Measurements from ENCODE around the gene SNRNP25.

The SNRNP25 gene

GRCh38 chr16:63998-64913 is 10.6 kb downstream of the SNRNP25 start:
- CTCF ChIA-PET, result interaction anchor here (0.6 to 9.2 kb wide), 4 partner anchors 11 to 44 kb away, joined by 3 to 130 read pairs (median 5); no protein-coding TSS in a partner anchor
- TF ChIP-seq LEF1 (IDR thresholded peaks at IDR 0.05; ENCODE audit: borderline replicate concordance) (no peak), FOXM1 (IDR thresholded peaks at IDR 0.05; ENCODE audit: borderline replicate concordance) (no peak), NFRKB (IDR thresholded peaks at IDR 0.05) (no peak), FOXA1 (IDR thresholded peaks at IDR 0.05) (no peak), BHLHE40 (IDR thresholded peaks at IDR 0.05; ENCODE audit: borderline replicate concordance) (no peak), L3MBTL2 (conservative IDR thresholded peaks at IDR 0.05) (no peak), SUZ12 (IDR thresholded peaks at IDR 0.05) (no peak), TARDBP (IDR thresholded peaks at IDR 0.05) (no peak), FOXK2 (IDR thresholded peaks at IDR 0.05) (no peak)
- DNase-seq (ENCODE audit: extremely low spot score), result no peak
- POLR2A ChIA-PET, result interaction anchor here (1.0 to 8.3 kb wide), 4 partner anchors 11 to 32 kb away, joined by 3 to 31 read pairs (median 4); partner anchors contain the start of genes POLR3K and SNRNP25

- ChIA-PET CTCF (interaction anchor here (9.2 kb wide), 1 partner anchor 30 kb away, joined by 130 read pairs; no protein-coding TSS in a partner anchor), POLR2A (interaction anchor here (1.0 to 8.3 kb wide), 4 partner anchors 11 to 31 kb away, joined by 3 to 31 read pairs (median 4); partner anchors contain the start of genes POLR3K and SNRNP25)
- no peak for DNase-seq (ENCODE audit: extremely low spot score)
- TF ChIP-seq NFRKB (IDR thresholded peaks at IDR 0.05) (no peak), SP1 (IDR thresholded peaks at IDR 0.05) (no peak), ZNF384 (IDR thresholded peaks at IDR 0.05) (no peak), CTBP1 (IDR thresholded peaks at IDR 0.05; ENCODE audit: borderline replicate concordance) (no peak), TARDBP (IDR thresholded peaks at IDR 0.05) (no peak), PKNOX1 (IDR thresholded peaks at IDR 0.05) (no peak), ARNT (IDR thresholded peaks at IDR 0.05) (no peak), BHLHE40 (IDR thresholded peaks at IDR 0.05; ENCODE audit: borderline replicate concordance) (no peak), FOXK2 (IDR thresholded peaks at IDR 0.05) (no peak), FOXM1 (IDR thresholded peaks at IDR 0.05; ENCODE audit: borderline replicate concordance) (no peak), HDGF (IDR thresholded peaks at IDR 0.05; ENCODE audit: borderline replicate concordance) (no peak), SUZ12 (IDR thresholded peaks at IDR 0.05) (no peak)
Observed at GRCh38 chr16:64914-65255, 11.3 kb downstream of the SNRNP25 start.

GRCh38 chr16:65745-66144 is 12.1 kb downstream of the SNRNP25 start:
- peak; percentile 85 for DNase-seq (ENCODE audit: extremely low spot score)
- ChIA-PET CTCF (interaction anchor here (0.8 to 9.2 kb wide), 11 partner anchors 9 to 296 kb away, joined by 3 to 130 read pairs (median 4); partner anchors contain the start of gene POLR3K), POLR2A (interaction anchor here (0.7 to 8.3 kb wide), 7 partner anchors 10 to 42 kb away, joined by 3 to 31 read pairs (median 4); partner anchors contain the start of genes MPG, POLR3K and SNRNP25)
- no peak for TF ChIP-seq TARDBP (IDR thresholded peaks at IDR 0.05)
- no peak for TF ChIP-seq CTBP1 (IDR thresholded peaks at IDR 0.05; ENCODE audit: borderline replicate concordance)
- TF ChIP-seq L3MBTL2 (conservative IDR thresholded peaks at IDR 0.05), result no peak
- TF ChIP-seq FOXK2 (IDR thresholded peaks at IDR 0.05), result no peak
- TF ChIP-seq PKNOX1 (IDR thresholded peaks at IDR 0.05), result no peak
- TF ChIP-seq HDGF (IDR thresholded peaks at IDR 0.05; ENCODE audit: borderline replicate concordance), result no peak
- TF ChIP-seq LEF1 (IDR thresholded peaks at IDR 0.05; ENCODE audit: borderline replicate concordance), result no peak
- TF ChIP-seq SUZ12 (IDR thresholded peaks at IDR 0.05), result no peak
- TF ChIP-seq ARNT (IDR thresholded peaks at IDR 0.05), result no peak
- TF ChIP-seq FOXA1 (IDR thresholded peaks at IDR 0.05), result no peak
- no peak for TF ChIP-seq BHLHE40 (IDR thresholded peaks at IDR 0.05; ENCODE audit: borderline replicate concordance)
- no peak for TF ChIP-seq NFRKB (IDR thresholded peaks at IDR 0.05)
- TF ChIP-seq SP1 (IDR thresholded peaks at IDR 0.05), result no peak
- TF ChIP-seq ELF4 (IDR thresholded peaks at IDR 0.05), result no peak
- no peak for TF ChIP-seq FOXM1 (IDR thresholded peaks at IDR 0.05; ENCODE audit: borderline replicate concordance)
- TF ChIP-seq ZNF384 (IDR thresholded peaks at IDR 0.05), result no peak

GRCh38 chr16:66309-67182 is 12.9 kb downstream of the SNRNP25 start:
- TF ChIP-seq TARDBP (IDR thresholded peaks at IDR 0.05), result no peak
- TF ChIP-seq SP1 (IDR thresholded peaks at IDR 0.05), result no peak
- no peak for TF ChIP-seq ZNF384 (IDR thresholded peaks at IDR 0.05)
- TF ChIP-seq NFRKB (IDR thresholded peaks at IDR 0.05), result no peak
- TF ChIP-seq LEF1 (IDR thresholded peaks at IDR 0.05; ENCODE audit: borderline replicate concordance), result no peak
- no peak for TF ChIP-seq FOXK2 (IDR thresholded peaks at IDR 0.05)
- TF ChIP-seq FOXA1 (IDR thresholded peaks at IDR 0.05), result no peak
- TF ChIP-seq HDGF (IDR thresholded peaks at IDR 0.05; ENCODE audit: borderline replicate concordance), result no peak
- no peak for TF ChIP-seq PKNOX1 (IDR thresholded peaks at IDR 0.05)
- no peak for TF ChIP-seq ARNT (IDR thresholded peaks at IDR 0.05)
- TF ChIP-seq ELF4 (IDR thresholded peaks at IDR 0.05), result no peak
- no peak for TF ChIP-seq FOXM1 (IDR thresholded peaks at IDR 0.05; ENCODE audit: borderline replicate concordance)
- ChIA-PET CTCF (interaction anchor here (0.8 to 9.2 kb wide), 11 partner anchors 9 to 296 kb away, joined by 3 to 130 read pairs (median 4); partner anchors contain the start of gene POLR3K), POLR2A (interaction anchor here (0.6 to 8.3 kb wide), 8 partner anchors 9 to 41 kb away, joined by 3 to 31 read pairs (median 4); partner anchors contain the start of genes MPG, POLR3K and SNRNP25)
- DNase-seq (ENCODE audit: extremely low spot score), result no peak
